ENCODE measurements around the gene PIP4K2A. TPM values are rescaled to one million over a fixed set of nuclear protein-coding genes. Genes with fewer than 3 reads are reported as not detected.

Gene PIP4K2A
- total RNA-seq, 2 experiments from 2014 or later, result 107 to 108 TPM

- Mint-ChIP-seq H3K36me3 (peaks cover 18% of the 10 kb centered on the region), H3K27me3 (no peaks in the 10 kb centered on the region), H3K27ac (no peak overlapping the region), H3K9me3 (no peaks in the 10 kb centered on the region), H3K4me3 (no peak overlapping the region), H3K4me1 (ENCODE audit: low read depth) (peaks cover 22% of the 10 kb centered on the region)
- ChIA-PET POLR2A (no interaction called here), CTCF (interaction anchor here (1.8 to 4.2 kb wide), 2 partner anchors 15 to 399 kb away, joined by 5 to 18 read pairs; no protein-coding TSS in a partner anchor)
- intact Hi-C loops (cut with micrococcal nuclease), result no loop called here
- no peak for DNase-seq
These were observed 124.4 kb downstream of the PIP4K2A start for GRCh38 chr10:22589851-22590514.

GRCh38 chr10:22588462-22588861 is 125.9 kb downstream of the PIP4K2A start:
- intact Hi-C loops (cut with micrococcal nuclease), result no loop called here
- Mint-ChIP-seq H3K27me3 (no peaks in the 10 kb centered on the region), H3K27ac (no peak overlapping the region), H3K4me1 (ENCODE audit: low read depth) (peaks cover 15% of the 10 kb centered on the region), H3K4me3 (no peak overlapping the region), H3K9me3 (no peaks in the 10 kb centered on the region), H3K36me3 (peaks cover 21% of the 10 kb centered on the region)
- ChIA-PET CTCF (interaction anchor here (1.3 to 4.2 kb wide), 2 partner anchors 14 to 401 kb away, joined by 3 to 18 read pairs; no protein-coding TSS in a partner anchor), POLR2A (no interaction called here)
- DNase-seq, result no peak

DNA sequence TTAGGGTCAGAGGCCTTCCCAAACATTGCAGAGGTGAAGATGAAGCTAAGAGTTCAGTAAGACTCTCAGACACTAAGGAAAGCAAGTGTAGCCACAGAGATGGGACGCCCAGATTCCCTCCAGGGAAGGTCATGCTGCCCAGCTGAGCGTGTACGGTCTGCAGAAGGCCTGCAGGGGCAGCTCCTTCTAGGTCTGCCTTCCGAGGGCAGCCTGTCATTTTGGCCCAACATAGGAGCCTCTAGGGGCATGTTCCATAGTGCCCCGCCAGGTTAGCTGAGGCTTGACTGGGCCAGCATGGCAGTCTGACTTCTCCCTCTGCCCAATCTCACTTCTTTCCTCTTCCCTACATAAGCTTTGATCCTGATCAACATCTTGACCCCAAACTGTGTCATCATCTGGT is 130.7 kb downstream of the PIP4K2A start:
- no peak for DNase-seq
- H3K9me3 Mint-ChIP-seq, result no peaks in the 10 kb centered on the region
- H3K4me3 Mint-ChIP-seq, result no peak overlapping the region
- H3K27ac Mint-ChIP-seq, result peak overlapping the region; percentile 29
- H3K36me3 Mint-ChIP-seq, result peaks cover 18% of the 10 kb centered on the region
- intact Hi-C loops (cut with micrococcal nuclease), result no loop called here
- no peaks in the 10 kb centered on the region for H3K27me3 Mint-ChIP-seq
- H3K4me1 Mint-ChIP-seq (ENCODE audit: low read depth), result peaks cover 26% of the 10 kb centered on the region
- CTCF ChIA-PET, result interaction anchor here (0.5 to 4.7 kb wide), 5 partner anchors 9 to 625 kb away, joined by 3 to 44 read pairs (median 4); no protein-coding TSS in a partner anchor
- POLR2A ChIA-PET, result no interaction called here

GRCh38 chr10:22581461-22581860 is 132.9 kb downstream of the PIP4K2A start:
- H3K4me3 Mint-ChIP-seq, result no peak overlapping the region
- DNase-seq, result no peak
- peaks cover 37% of the 10 kb centered on the region for H3K4me1 Mint-ChIP-seq (ENCODE audit: low read depth)
- H3K27me3 Mint-ChIP-seq, result no peaks in the 10 kb centered on the region
- peaks cover 27% of the 10 kb centered on the region for H3K36me3 Mint-ChIP-seq
- intact Hi-C loops (cut with micrococcal nuclease), result no loop called here
- CTCF ChIA-PET, result no interaction called here
- POLR2A ChIA-PET, result no interaction called here
- H3K27ac Mint-ChIP-seq, result no peak overlapping the region
- no peaks in the 10 kb centered on the region for H3K9me3 Mint-ChIP-seq

- H3K27me3 Mint-ChIP-seq, result no peaks in the 10 kb centered on the region
- no peak for DNase-seq
- intact Hi-C loops (cut with micrococcal nuclease), result no loop called here
- ChIA-PET CTCF (no interaction called here), POLR2A (no interaction called here)
- H3K4me3 Mint-ChIP-seq, result no peak overlapping the region
- peaks cover 34% of the 10 kb centered on the region for H3K4me1 Mint-ChIP-seq (ENCODE audit: low read depth)
- peaks cover 25% of the 10 kb centered on the region for H3K36me3 Mint-ChIP-seq
- no peak overlapping the region for H3K27ac Mint-ChIP-seq
- no peaks in the 10 kb centered on the region for H3K9me3 Mint-ChIP-seq
These were observed 133.7 kb downstream of the PIP4K2A start for GRCh38 chr10:22580711-22581110.

DNA sequence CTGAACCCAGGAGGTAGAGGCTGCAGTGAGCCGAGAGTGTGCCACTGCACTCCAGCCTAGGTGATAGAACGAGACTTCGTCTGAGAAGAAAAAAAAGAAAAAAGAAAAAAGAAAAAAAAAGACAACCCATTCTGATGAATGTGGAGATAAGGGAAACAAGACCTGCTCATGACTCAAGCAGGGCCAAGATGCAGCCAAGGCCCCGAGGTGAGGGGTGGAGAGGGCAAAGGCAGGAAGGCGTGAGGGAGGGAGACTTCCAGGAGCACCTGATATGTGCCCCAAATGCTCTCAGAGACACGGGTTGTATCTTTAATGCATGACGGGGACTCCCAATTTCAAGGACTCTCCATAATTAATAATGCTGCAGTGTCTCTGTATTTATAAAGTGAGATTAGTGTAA is 134.6 kb downstream of the PIP4K2A start:
- ChIA-PET POLR2A (no interaction called here), CTCF (no interaction called here)
- Mint-ChIP-seq H3K27me3 (no peaks in the 10 kb centered on the region), H3K9me3 (no peaks in the 10 kb centered on the region), H3K36me3 (peaks cover 29% of the 10 kb centered on the region), H3K27ac (no peak overlapping the region), H3K4me1 (ENCODE audit: low read depth) (peaks cover 39% of the 10 kb centered on the region), H3K4me3 (no peak overlapping the region)
- no peak for DNase-seq
- intact Hi-C loops (cut with micrococcal nuclease), result loop anchor here (10.0 kb wide), 1 partner anchor 585 kb away; no protein-coding TSS in a partner anchor

DNA sequence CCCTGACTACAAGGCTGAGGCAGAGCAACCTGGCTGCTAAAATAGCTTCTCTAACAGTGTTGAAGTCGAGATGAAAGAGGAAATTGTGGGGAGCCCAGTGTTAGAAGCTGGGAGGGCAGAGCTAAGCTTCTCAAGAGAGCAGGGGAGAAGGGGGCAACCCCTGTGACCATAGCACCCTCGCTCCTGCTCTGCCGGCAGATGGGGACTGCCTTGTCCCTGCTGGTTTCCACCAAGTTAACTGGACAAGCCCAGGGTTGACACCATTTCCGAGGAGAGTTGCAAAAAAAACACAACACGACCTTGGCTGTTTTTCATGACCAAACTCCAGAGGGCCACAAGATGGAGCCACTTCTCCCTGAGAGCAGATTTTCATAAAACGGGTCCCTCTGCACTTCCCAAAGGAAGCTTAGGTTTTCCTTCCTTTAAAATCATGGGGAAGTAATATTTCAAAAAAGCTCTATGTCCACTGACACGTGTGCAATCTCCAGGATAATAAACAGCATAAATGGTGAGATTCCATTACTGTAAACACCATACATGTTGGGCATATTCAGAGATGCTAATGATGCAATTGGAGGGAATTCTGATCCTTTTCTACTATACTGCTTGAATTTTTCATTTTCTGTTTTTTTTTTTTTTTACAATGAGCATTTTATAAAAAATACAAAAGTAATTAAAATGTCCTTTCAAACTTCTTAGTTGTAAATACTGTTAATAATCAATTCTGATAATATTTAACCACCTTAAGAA is 140.4 kb downstream of the PIP4K2A start:
- Mint-ChIP-seq H3K4me3 (no peak overlapping the region), H3K36me3 (peaks cover 48% of the 10 kb centered on the region), H3K9me3 (no peaks in the 10 kb centered on the region), H3K4me1 (ENCODE audit: low read depth) (peaks cover 56% of the 10 kb centered on the region), H3K27ac (peak overlapping the region; percentile 54), H3K27me3 (no peaks in the 10 kb centered on the region)
- intact Hi-C loops (cut with micrococcal nuclease), result loop anchor here (1.0 to 10.0 kb wide), 3 partner anchors 93 to 579 kb away; no protein-coding TSS in a partner anchor
- POLR2A ChIA-PET, result interaction anchor here (0.7 to 1.0 kb wide), 3 partner anchors 38 to 141 kb away, joined by 3 to 4 read pairs (median 4); no protein-coding TSS in a partner anchor
- DNase-seq, result peak; percentile 40
- CTCF ChIA-PET, result interaction anchor here (0.6 to 5.2 kb wide), 30 partner anchors 11 to 581 kb away, joined by 3 to 58 read pairs (median 4); partner anchors contain the start of gene COMMD3

- H3K27ac Mint-ChIP-seq, result peak overlapping the region; percentile 67
- H3K4me3 Mint-ChIP-seq, result no peak overlapping the region
- CTCF ChIA-PET, result interaction anchor here (1.0 kb wide), 1 partner anchor 417 kb away, joined by 4 read pairs; no protein-coding TSS in a partner anchor
- POLR2A ChIA-PET, result interaction anchor here (0.6 kb wide), 1 partner anchor 29 kb away, joined by 3 read pairs; no protein-coding TSS in a partner anchor
- DNase-seq, result peak; percentile 63
- H3K4me1 Mint-ChIP-seq (ENCODE audit: low read depth), result peaks cover 50% of the 10 kb centered on the region
- no peaks in the 10 kb centered on the region for H3K27me3 Mint-ChIP-seq
- peaks cover 59% of the 10 kb centered on the region for H3K36me3 Mint-ChIP-seq
- H3K9me3 Mint-ChIP-seq, result no peaks in the 10 kb centered on the region
- intact Hi-C loops (cut with micrococcal nuclease), result loop anchor here (1.0 to 10.0 kb wide), 7 partner anchors 28 to 576 kb away; no protein-coding TSS in a partner anchor
These were observed 143.5 kb downstream of the PIP4K2A start for GRCh38 chr10:22570733-22571430.

DNA sequence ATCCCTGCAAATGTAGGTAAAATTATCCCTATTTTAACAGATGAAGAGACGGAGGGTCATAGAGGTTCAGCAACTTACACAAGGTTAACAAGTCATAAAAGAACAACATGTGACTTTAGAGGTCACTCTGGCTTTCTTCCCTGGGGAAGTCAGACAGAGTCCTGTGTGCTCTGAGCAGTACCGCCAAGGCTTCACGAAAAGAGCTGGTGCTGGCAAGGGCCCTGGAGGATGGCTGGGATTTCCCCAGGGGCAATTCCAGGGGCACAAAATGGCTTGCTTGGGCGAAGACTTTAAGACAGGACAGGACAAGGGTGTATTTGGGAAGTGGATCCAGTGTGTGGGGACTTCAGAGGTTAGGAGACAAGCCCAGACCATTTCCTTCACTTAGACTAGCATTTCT is 144.1 kb downstream of the PIP4K2A start:
- CTCF ChIA-PET, result no interaction called here
- POLR2A ChIA-PET, result no interaction called here
- Mint-ChIP-seq H3K4me1 (ENCODE audit: low read depth) (peaks cover 48% of the 10 kb centered on the region), H3K4me3 (no peak overlapping the region), H3K36me3 (peaks cover 57% of the 10 kb centered on the region), H3K27me3 (no peaks in the 10 kb centered on the region), H3K27ac (peak overlapping the region; percentile 53), H3K9me3 (no peaks in the 10 kb centered on the region)
- intact Hi-C loops (cut with micrococcal nuclease), result loop anchor here (1.0 to 10.0 kb wide), 6 partner anchors 29 to 575 kb away; no protein-coding TSS in a partner anchor
- no peak for DNase-seq

DNA sequence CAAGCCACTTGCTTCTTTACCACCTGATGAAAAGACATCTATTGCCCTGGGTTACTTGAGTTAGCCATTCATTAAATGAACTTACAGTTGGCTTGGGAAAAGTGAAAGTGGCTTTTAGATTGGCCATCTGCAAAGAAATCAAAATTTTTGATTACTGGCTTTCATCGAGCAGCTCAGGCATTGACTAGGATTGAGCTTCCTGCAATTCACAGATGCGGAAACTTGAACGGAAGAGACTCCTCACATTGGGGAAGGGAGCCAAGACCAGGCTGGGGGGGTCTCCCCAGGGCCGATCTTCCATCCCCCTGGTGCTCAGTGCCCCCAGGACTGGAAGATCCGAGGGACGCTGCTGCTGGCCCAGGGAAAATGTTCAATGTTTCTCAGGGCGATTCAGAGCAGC is 145.4 kb downstream of the PIP4K2A start:
- H3K36me3 Mint-ChIP-seq, result peaks cover 57% of the 10 kb centered on the region
- no peaks in the 10 kb centered on the region for H3K9me3 Mint-ChIP-seq
- DNase-seq, result no peak
- H3K27me3 Mint-ChIP-seq, result no peaks in the 10 kb centered on the region
- ChIA-PET POLR2A (no interaction called here), CTCF (no interaction called here)
- peaks cover 38% of the 10 kb centered on the region for H3K4me1 Mint-ChIP-seq (ENCODE audit: low read depth)
- H3K27ac Mint-ChIP-seq, result no peak overlapping the region
- H3K4me3 Mint-ChIP-seq, result no peak overlapping the region
- intact Hi-C loops (cut with micrococcal nuclease), result no loop called here

DNA sequence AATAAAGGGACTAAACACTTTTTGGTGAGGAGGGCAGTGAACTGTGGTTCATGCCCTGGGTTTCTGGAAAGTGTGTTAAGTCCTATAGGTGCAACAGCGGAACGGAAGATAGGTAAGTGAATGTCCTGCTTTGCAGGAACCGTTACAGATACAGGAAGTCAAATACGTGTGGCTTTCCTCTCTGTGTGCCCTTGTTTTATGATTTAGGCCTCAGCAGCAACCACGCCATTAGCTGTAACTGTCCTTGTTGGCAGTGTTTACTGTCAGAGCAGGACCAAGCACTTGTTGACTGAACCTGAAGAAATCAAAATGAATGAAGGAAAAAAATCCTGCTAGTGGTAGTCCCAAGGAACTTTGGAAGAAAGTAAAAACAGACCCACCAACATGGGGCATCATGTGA is 150.3 kb downstream of the PIP4K2A start:
- CTCF ChIA-PET, result interaction anchor here (0.7 kb wide), 1 partner anchor 759 kb away, joined by 3 read pairs; no protein-coding TSS in a partner anchor
- peaks cover 41% of the 10 kb centered on the region for H3K36me3 Mint-ChIP-seq
- DNase-seq, result no peak
- POLR2A ChIA-PET, result no interaction called here
- H3K27me3 Mint-ChIP-seq, result no peaks in the 10 kb centered on the region
- no peak overlapping the region for H3K4me3 Mint-ChIP-seq
- peaks cover 5% of the 10 kb centered on the region for H3K4me1 Mint-ChIP-seq (ENCODE audit: low read depth)
- no peak overlapping the region for H3K27ac Mint-ChIP-seq
- no peaks in the 10 kb centered on the region for H3K9me3 Mint-ChIP-seq
- intact Hi-C loops (cut with micrococcal nuclease), result no loop called here

GRCh38 chr10:22561909-22562308 is 152.5 kb downstream of the PIP4K2A start:
- no peak overlapping the region for H3K27ac Mint-ChIP-seq
- peaks cover 27% of the 10 kb centered on the region for H3K36me3 Mint-ChIP-seq
- ChIA-PET POLR2A (no interaction called here), CTCF (no interaction called here)
- no peak for DNase-seq
- no peaks in the 10 kb centered on the region for H3K9me3 Mint-ChIP-seq
- H3K4me3 Mint-ChIP-seq, result no peak overlapping the region
- peaks cover 6% of the 10 kb centered on the region for H3K4me1 Mint-ChIP-seq (ENCODE audit: low read depth)
- intact Hi-C loops (cut with micrococcal nuclease), result no loop called here
- H3K27me3 Mint-ChIP-seq, result no peaks in the 10 kb centered on the region
